ENCODE results near the gene WNT5B. TPM values are rescaled to one million over a fixed set of nuclear protein-coding genes. Genes with fewer than 3 reads are reported as not detected.

WNT5B gene
- total and polyA plus RNA-seq, 2 donors (not counting 3 experiments of a cell fraction or from before 2014, with no cell fraction given), result not detected

GRCh38 chr12:1642513-1642912, 13.5 kb downstream of the WNT5B start:
- H3K27me3 ChIP-seq (ENCODE audit: control insufficient read depth in 2 of 2, insufficient read depth in 2 of 2, low read length in 2 of 2), result peaks cover 9 to 12% of the 10 kb centered on the region in 2 experiments
- TF ChIP-seq EZH2 (IDR thresholded peaks at IDR 0.05; ENCODE audit: borderline replicate concordance, low read depth, low read length, severe bottlenecking), result no peak
- TF ChIP-seq FOS (IDR thresholded peaks at IDR 0.05; ENCODE audit: borderline replicate concordance, insufficient read depth, low read length), result no peak
- TF ChIP-seq POLR2AphosphoS5 (IDR thresholded peaks at IDR 0.05; ENCODE audit: insufficient read depth, low read depth, low read length), result no peak
- TF ChIP-seq GATA2 (IDR thresholded peaks at IDR 0.05; ENCODE audit: insufficient read depth, insufficient read length, low read depth, low read length), result no peak
- TF ChIP-seq MYC (IDR thresholded peaks at IDR 0.05; ENCODE audit: low read depth, low read length), result no peak
- TF ChIP-seq JUN (IDR thresholded peaks at IDR 0.05; ENCODE audit: borderline replicate concordance, insufficient read depth, insufficient read length, low read depth), result no peak
- POLR2A ChIA-PET, result no interaction called here
- no peak overlapping the region for H2AFZ ChIP-seq (ENCODE audit: low read depth, low read length)
- no TSS peak for BruUV-seq (replicated peaks)
- H3K79me2 ChIP-seq (ENCODE audit: control insufficient read depth, insufficient read depth, low read length), result no peaks in the 10 kb centered on the region
- H3K9ac ChIP-seq (replicated peaks; ENCODE audit: extremely low read depth, insufficient read depth, low read length), result no peak overlapping the region
- CTCF ChIA-PET, result interaction anchor here (2.7 to 4.2 kb wide), 3 partner anchors 8 to 149 kb away, joined by 21 to 42 read pairs (median 32); no protein-coding TSS in a partner anchor
- no peaks in the 10 kb centered on the region for H4K20me1 ChIP-seq (replicated peaks; ENCODE audit: control insufficient read depth, extremely low read depth, insufficient read depth, low read length)
- FAIRE-seq, result no peak
- H3K27ac ChIP-seq (ENCODE audit: insufficient read depth, low read depth, low read length), result no peak overlapping the region
- no peaks in the 10 kb centered on the region for H3K9me3 ChIP-seq (replicated peaks; ENCODE audit: control insufficient read depth, insufficient read depth, low read length)
- dilution Hi-C loops (cut with MboI; ENCODE audit: extremely low pct_ligation_motif_present, low sequenced_read_pairs) (loop anchor here (25.0 kb wide), 1 partner anchor 295 kb away; no protein-coding TSS in a partner anchor), intact Hi-C loops (cut with micrococcal nuclease) (no loop called here)
- H3K36me3 ChIP-seq (ENCODE audit: control insufficient read depth in 2 of 2, extremely low read depth in 1 of 2, insufficient read depth in 2 of 2, low read length in 2 of 2), result no peaks in the 10 kb centered on the region
- H3K9me1 ChIP-seq (replicated peaks; ENCODE audit: control insufficient read depth, extremely low read depth, insufficient read depth, low read length), result no peaks in the 10 kb centered on the region
- no peak overlapping the region for H3K4me2 ChIP-seq (ENCODE audit: insufficient read depth, low read length)
- H3K4me1 ChIP-seq (ENCODE audit: control insufficient read depth, extremely low read depth, insufficient read depth, low read length), result no peaks in the 10 kb centered on the region
- no peak overlapping the region for H3K4me3 ChIP-seq (replicated peaks in 1 of 3; ENCODE audit: insufficient read depth in 1 of 3, low read depth in 1 of 3, low read length in 3 of 3)
- DNase-seq (ENCODE audit: low read depth, low spot score), result no peak

- no peaks in the 10 kb centered on the region for H3K36me3 ChIP-seq (ENCODE audit: control insufficient read depth in 2 of 2, extremely low read depth in 1 of 2, insufficient read depth in 2 of 2, low read length in 2 of 2)
- H3K4me1 ChIP-seq (ENCODE audit: control insufficient read depth, extremely low read depth, insufficient read depth, low read length), result no peaks in the 10 kb centered on the region
- H3K79me2 ChIP-seq (ENCODE audit: control insufficient read depth, insufficient read depth, low read length), result no peaks in the 10 kb centered on the region
- intact Hi-C loops (cut with micrococcal nuclease) (no loop called here), dilution Hi-C loops (cut with MboI; ENCODE audit: extremely low pct_ligation_motif_present, low sequenced_read_pairs) (loop anchor here (25.0 kb wide), 1 partner anchor 294 kb away; no protein-coding TSS in a partner anchor)
- FAIRE-seq, result no peak
- H3K27ac ChIP-seq (ENCODE audit: insufficient read depth, low read depth, low read length), result no peak overlapping the region
- no peak overlapping the region for H3K4me2 ChIP-seq (ENCODE audit: insufficient read depth, low read length)
- peaks cover 9 to 16% of the 10 kb centered on the region in 2 experiments for H3K27me3 ChIP-seq (ENCODE audit: control insufficient read depth in 2 of 2, insufficient read depth in 2 of 2, low read length in 2 of 2)
- H4K20me1 ChIP-seq (replicated peaks; ENCODE audit: control insufficient read depth, extremely low read depth, insufficient read depth, low read length), result no peaks in the 10 kb centered on the region
- BruUV-seq (replicated peaks), result no TSS peak
- no peak overlapping the region for H3K9ac ChIP-seq (replicated peaks; ENCODE audit: extremely low read depth, insufficient read depth, low read length)
- no peaks in the 10 kb centered on the region for H3K9me1 ChIP-seq (replicated peaks; ENCODE audit: control insufficient read depth, extremely low read depth, insufficient read depth, low read length)
- no peak overlapping the region for H2AFZ ChIP-seq (ENCODE audit: low read depth, low read length)
- POLR2A ChIA-PET, result no interaction called here
- CTCF ChIA-PET, result interaction anchor here (2.4 to 4.2 kb wide), 4 partner anchors 8 to 297 kb away, joined by 9 to 42 read pairs (median 26); no protein-coding TSS in a partner anchor
- H3K9me3 ChIP-seq (replicated peaks; ENCODE audit: control insufficient read depth, insufficient read depth, low read length), result no peaks in the 10 kb centered on the region
- TF ChIP-seq JUN (IDR thresholded peaks at IDR 0.05; ENCODE audit: borderline replicate concordance, insufficient read depth, insufficient read length, low read depth) (no peak), POLR2AphosphoS5 (IDR thresholded peaks at IDR 0.05; ENCODE audit: insufficient read depth, low read depth, low read length) (no peak), MAX (IDR thresholded peaks at IDR 0.05; ENCODE audit: insufficient read depth, insufficient read length) (no peak), EZH2 (IDR thresholded peaks at IDR 0.05; ENCODE audit: borderline replicate concordance, low read depth, low read length, severe bottlenecking) (no peak), POLR2A (IDR thresholded peaks at IDR 0.05; ENCODE audit: low read depth, low read length) (no peak), GATA2 (IDR thresholded peaks at IDR 0.05; ENCODE audit: insufficient read depth, insufficient read length, low read depth, low read length) (no peak), MYC (IDR thresholded peaks at IDR 0.05; ENCODE audit: low read depth, low read length) (no peak), FOS (IDR thresholded peaks at IDR 0.05; ENCODE audit: borderline replicate concordance, insufficient read depth, low read length) (no peak), CTCF (IDR thresholded peaks at IDR 0.05; ENCODE audit: extremely low read depth in 1 of 2, insufficient read depth in 1 of 2, low read depth in 1 of 2, low read length in 2 of 2) (no peak)
- no peak for DNase-seq (ENCODE audit: low read depth, low spot score)
- no peak overlapping the region for H3K4me3 ChIP-seq (replicated peaks in 1 of 3; ENCODE audit: insufficient read depth in 1 of 3, low read depth in 1 of 3, low read length in 3 of 3)
These were observed 14.0 kb downstream of the WNT5B start for GRCh38 chr12:1643043-1643442.
